ENCODE data around the gene CPTP.

The CPTP gene

GRCh38 chr1:1303736-1304135 lies 20.9 kb upstream of the CPTP start:
- no peak overlapping the region for H3K4me3 ChIP-seq (ENCODE audit: insufficient read depth in 1 of 2, low read depth in 1 of 2, low read length in 2 of 2)
- no peak overlapping the region for H3K14ac ChIP-seq (ENCODE audit: low read length in 2 of 2)
- no peaks in the 10 kb centered on the region for H3K9me3 ChIP-seq (ENCODE audit: control insufficient read depth, low read length)
- no peak overlapping the region for H3K27ac ChIP-seq (ENCODE audit: low read length, poor library complexity, severe bottlenecking)
- H2BK15ac ChIP-seq (ENCODE audit: low read depth, poor library complexity, severe bottlenecking), result no peak overlapping the region
- H3K36me3 ChIP-seq (ENCODE audit: control insufficient read depth in 1 of 2, insufficient read depth in 2 of 2, low read depth in 1 of 2, low read length in 2 of 2), result peaks cover 0 to 47% of the 10 kb centered on the region in 2 experiments
- H4K8ac ChIP-seq (ENCODE audit: low read length), result no peak overlapping the region
- H3K4ac ChIP-seq (ENCODE audit: low read depth in 1 of 2, low read length in 2 of 2), result peak overlapping the region in 1 of 2 experiments; percentile 60
- peaks cover 21% of the 10 kb centered on the region for H3K79me1 ChIP-seq (replicated peaks; ENCODE audit: low read length, poor library complexity, severe bottlenecking)
- no peak overlapping the region for H2AK5ac ChIP-seq (ENCODE audit: low read length, severe bottlenecking)
- 95% methylated on average over 13 of the region's 13 CpGs for WGBS
- H3K9ac ChIP-seq (ENCODE audit: low read length), result no peak overlapping the region
- H4K91ac ChIP-seq (ENCODE audit: low read length), result peak overlapping the region; percentile 52
- H3K4me1 ChIP-seq (ENCODE audit: control insufficient read depth, insufficient read depth, low read depth, low read length), result peaks cover 51% of the 10 kb centered on the region
- H3K4me2 ChIP-seq (ENCODE audit: low read length, poor library complexity, severe bottlenecking), result no peak overlapping the region
- peak overlapping the region in 1 of 2 experiments; percentile 7 for H2BK12ac ChIP-seq (ENCODE audit: low read length in 2 of 2)
- H2BK5ac ChIP-seq (ENCODE audit: low read depth, low read length, poor library complexity, severe bottlenecking), result no peak overlapping the region
- DNase-seq, result no peak
- H3K27me3 ChIP-seq (ENCODE audit: control insufficient read depth in 1 of 2, insufficient read depth in 1 of 2, low read length in 2 of 2), result no peaks in the 10 kb centered on the region
- no peak overlapping the region for H3K23ac ChIP-seq (ENCODE audit: low read length in 2 of 2)
- no peak overlapping the region for H2AFZ ChIP-seq (ENCODE audit: low read depth, low read length)
- H2BK120ac ChIP-seq (ENCODE audit: low read depth, low read length), result no peak overlapping the region
- H3K18ac ChIP-seq (ENCODE audit: low read depth in 1 of 2, low read length in 2 of 2), result no peak overlapping the region

DNA sequence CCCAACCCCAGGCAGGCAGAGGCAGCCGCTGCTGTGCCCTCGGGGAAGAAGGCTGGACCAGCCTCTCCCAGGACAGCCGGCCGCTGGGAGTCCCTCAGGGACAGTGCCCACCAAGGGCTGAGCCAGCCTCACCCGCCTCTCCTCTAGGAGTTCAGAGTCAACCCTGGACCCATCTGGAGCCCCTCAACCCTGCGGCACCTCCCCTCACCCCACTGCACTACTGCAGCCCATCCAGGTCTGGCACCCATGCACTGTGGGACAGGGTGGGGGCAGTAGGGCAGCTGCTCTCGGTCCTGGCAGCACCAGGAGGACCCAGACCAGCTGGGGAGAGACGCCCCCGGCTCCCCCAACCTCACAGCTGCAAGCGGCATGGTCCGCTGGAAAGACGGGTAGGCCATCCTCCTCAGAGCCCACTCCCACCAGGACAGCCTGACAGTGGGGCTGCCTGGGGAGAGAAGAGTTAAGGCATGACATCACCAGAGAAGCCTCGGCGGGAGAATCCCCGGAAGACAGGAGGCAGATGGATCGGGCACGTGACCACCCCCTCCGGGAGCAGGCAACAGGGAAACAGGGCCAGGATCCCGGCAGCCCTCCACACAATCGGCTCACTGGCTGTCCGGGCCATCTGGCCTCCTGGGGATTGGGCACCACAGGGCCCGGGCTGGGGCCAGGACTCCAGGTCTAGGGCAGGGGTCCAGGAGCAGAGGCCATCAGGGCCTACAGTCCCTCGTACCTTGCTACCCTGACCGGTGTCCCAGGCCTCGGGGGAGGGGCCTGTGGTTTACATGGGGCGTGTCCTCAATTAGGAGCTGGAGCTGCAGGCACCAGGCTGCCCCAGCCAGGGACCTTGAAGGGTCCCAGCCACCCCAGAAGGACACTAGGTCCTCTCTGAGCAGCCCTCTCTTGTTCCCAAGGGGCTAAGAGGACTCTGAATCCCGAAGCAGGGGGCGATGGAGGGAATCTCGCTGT lies 20.0 kb upstream of the CPTP start:
- H3K36me3 ChIP-seq (ENCODE audit: control insufficient read depth in 1 of 2, insufficient read depth in 2 of 2, low read depth in 1 of 2, low read length in 2 of 2), result peaks cover 0 to 43% of the 10 kb centered on the region in 2 experiments
- peak overlapping the region; percentile 75 for H2AK5ac ChIP-seq (ENCODE audit: low read length, severe bottlenecking)
- H2BK12ac ChIP-seq (ENCODE audit: low read length in 2 of 2), result peak overlapping the region; percentile 92 to 98
- WGBS, result 26% methylated on average over 27 of the region's 29 CpGs
- H2BK5ac ChIP-seq (ENCODE audit: low read depth, low read length, poor library complexity, severe bottlenecking), result peak overlapping the region; percentile 35
- H3K79me1 ChIP-seq (replicated peaks; ENCODE audit: low read length, poor library complexity, severe bottlenecking), result peaks cover 19% of the 10 kb centered on the region
- H3K4me3 ChIP-seq (ENCODE audit: insufficient read depth in 1 of 2, low read depth in 1 of 2, low read length in 2 of 2), result peak overlapping the region; percentile 39 to 89
- H3K14ac ChIP-seq (ENCODE audit: low read length in 2 of 2), result peak overlapping the region in 1 of 2 experiments; percentile 90
- peak overlapping the region; percentile 80 for H3K4me2 ChIP-seq (ENCODE audit: low read length, poor library complexity, severe bottlenecking)
- H4K91ac ChIP-seq (ENCODE audit: low read length), result peak overlapping the region; percentile 88
- peak; percentile 92 for DNase-seq
- no peaks in the 10 kb centered on the region for H3K9me3 ChIP-seq (ENCODE audit: control insufficient read depth, low read length)
- H3K4ac ChIP-seq (ENCODE audit: low read depth in 1 of 2, low read length in 2 of 2), result peak overlapping the region; percentile 96
- peak overlapping the region; percentile 74 to 96 for H3K18ac ChIP-seq (ENCODE audit: low read depth in 1 of 2, low read length in 2 of 2)
- peaks cover 60% of the 10 kb centered on the region for H3K4me1 ChIP-seq (ENCODE audit: control insufficient read depth, insufficient read depth, low read depth, low read length)
- H4K8ac ChIP-seq (ENCODE audit: low read length), result peak overlapping the region; percentile 86
- H2BK120ac ChIP-seq (ENCODE audit: low read depth, low read length), result peak overlapping the region; percentile 87
- H2BK15ac ChIP-seq (ENCODE audit: low read depth, poor library complexity, severe bottlenecking), result peak overlapping the region; percentile 95
- H3K27ac ChIP-seq (ENCODE audit: low read length, poor library complexity, severe bottlenecking), result peak overlapping the region; percentile 81
- no peak overlapping the region for H2AFZ ChIP-seq (ENCODE audit: low read depth, low read length)
- H3K9ac ChIP-seq (ENCODE audit: low read length), result peak overlapping the region; percentile 82
- H3K27me3 ChIP-seq (ENCODE audit: control insufficient read depth in 1 of 2, insufficient read depth in 1 of 2, low read length in 2 of 2), result no peaks in the 10 kb centered on the region
- H3K23ac ChIP-seq (ENCODE audit: low read length in 2 of 2), result peak overlapping the region in 1 of 2 experiments; percentile 3

GRCh38 chr1:1305300-1306069 lies 19.1 kb upstream of the CPTP start:
- Histone ChIP-seq H2BK12ac (ENCODE audit: low read length in 2 of 2) (peak overlapping the region; percentile 59 to 96), H3K18ac (ENCODE audit: low read depth in 1 of 2, low read length in 2 of 2) (peak overlapping the region; percentile 74 to 81), H3K9ac (ENCODE audit: low read length) (peak overlapping the region; percentile 82), H3K14ac (ENCODE audit: low read length in 2 of 2) (peak overlapping the region in 1 of 2 experiments; percentile 63), H3K27ac (ENCODE audit: low read length, poor library complexity, severe bottlenecking) (peak overlapping the region; percentile 81), H3K4me3 (ENCODE audit: insufficient read depth in 1 of 2, low read depth in 1 of 2, low read length in 2 of 2) (peak overlapping the region; percentile 39 to 89), H3K4me2 (ENCODE audit: low read length, poor library complexity, severe bottlenecking) (peak overlapping the region; percentile 80), H4K8ac (ENCODE audit: low read length) (peak overlapping the region; percentile 86), H3K9me3 (ENCODE audit: control insufficient read depth, low read length) (no peaks in the 10 kb centered on the region), H3K36me3 (ENCODE audit: control insufficient read depth in 1 of 2, insufficient read depth in 2 of 2, low read depth in 1 of 2, low read length in 2 of 2) (peaks cover 9 to 43% of the 10 kb centered on the region in 2 experiments), H2AFZ (ENCODE audit: low read depth, low read length) (no peak overlapping the region), H4K91ac (ENCODE audit: low read length) (peak overlapping the region; percentile 74), H2BK15ac (ENCODE audit: low read depth, poor library complexity, severe bottlenecking) (peak overlapping the region; percentile 95), H3K23ac (ENCODE audit: low read length in 2 of 2) (no peak overlapping the region), H3K79me1 (replicated peaks; ENCODE audit: low read length, poor library complexity, severe bottlenecking) (peaks cover 21% of the 10 kb centered on the region), H2BK120ac (ENCODE audit: low read depth, low read length) (peak overlapping the region; percentile 87), H2BK5ac (ENCODE audit: low read depth, low read length, poor library complexity, severe bottlenecking) (peak overlapping the region; percentile 4), H2AK5ac (ENCODE audit: low read length, severe bottlenecking) (peak overlapping the region; percentile 75), H3K27me3 (ENCODE audit: control insufficient read depth in 1 of 2, insufficient read depth in 1 of 2, low read length in 2 of 2) (no peaks in the 10 kb centered on the region), H3K4ac (ENCODE audit: low read depth in 1 of 2, low read length in 2 of 2) (peak overlapping the region; percentile 96), H3K4me1 (ENCODE audit: control insufficient read depth, insufficient read depth, low read depth, low read length) (peaks cover 63% of the 10 kb centered on the region)
- 43% methylated on average over 25 of the region's 25 CpGs for WGBS
- peak; percentile 86 for DNase-seq
